Erythroblast (primary cell): ENCODE data around the gene JAM2.

Source experiments
- GATA1 ChIP-seq: IDR thresholded peaks from 2 replicates; pipeline ENCODE4 v1.6.1; 2011; ENCODE audit warnings: low read depth, mild to moderate bottlenecking, control low read depth, low read length, moderate library complexity
- POLR2A ChIP-seq: IDR thresholded peaks from 2 replicates; pipeline ENCODE4 v1.6.1; 2011; ENCODE audit warnings: mild to moderate bottlenecking, low read length

DNA sequence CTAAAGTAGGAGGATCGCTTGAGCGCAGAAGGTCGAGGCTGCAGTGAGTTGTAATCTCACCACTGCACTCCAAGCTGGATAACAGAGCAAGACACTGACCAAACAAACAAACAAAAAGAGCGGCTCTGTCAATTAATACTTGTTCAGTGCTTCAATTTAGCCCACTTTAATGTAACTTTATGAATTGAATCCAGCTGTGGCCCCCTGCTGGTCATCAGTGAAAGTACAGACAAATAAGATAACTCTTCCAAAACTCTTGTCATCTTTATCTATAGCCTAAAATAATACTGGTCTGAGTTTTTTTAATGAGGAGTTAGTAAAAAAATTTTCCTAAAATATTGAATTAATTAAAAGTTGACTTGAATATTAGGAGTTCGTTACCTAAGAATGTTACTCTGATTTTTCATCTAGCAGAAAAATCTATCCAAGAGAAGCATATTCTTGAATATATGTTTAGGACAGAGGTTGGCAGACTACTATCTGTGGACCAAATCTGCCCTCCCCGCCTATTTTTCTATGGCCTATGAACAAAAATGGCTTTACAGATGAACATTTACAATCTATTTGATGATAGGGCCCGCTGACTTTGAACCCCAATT lies 69.5 kb downstream of the JAM2 start:
- no peak for TF ChIP-seq POLR2A
- TF ChIP-seq GATA1, result no peak
